H1 (cell line): Measurements from ENCODE around the gene SNAP47.

Experiments
- BACH1 ChIP-seq: IDR thresholded peaks from 2 replicates; pipeline ENCODE4 v1.6.1; 2012; ENCODE audit warnings: low read length, improper control_type of control experiment
- CBX8 ChIP-seq: fragments of 300-800, 300-1000 bp; sonication (generic); IDR thresholded peaks from 2 replicates; pipeline ENCODE4 v1.7.1; 2016; ENCODE audit warnings: low read depth, low read length, borderline replicate concordance
- CTCF ChIP-seq, 3 experiments: IDR thresholded peaks; 1 replicate in 2 of 3; 2 replicates in 1 of 3; pipeline versions ENCODE4 v1.5.1 to v1.6.1; 2011; ENCODE audit warnings: low read length in 3 of 3, mild to moderate bottlenecking in 3 of 3, inconsistent platforms in 2 of 3, low read depth in 1 of 3, moderate library complexity in 1 of 3; ENCODE audit not compliant: insufficient read depth in 1 of 3; ENCODE audit errors: control extremely low read depth in 1 of 3
- EP300 ChIP-seq, 2 experiments: IDR thresholded peaks; 1 replicate in 1 of 2; 2 replicates in 1 of 2; pipeline ENCODE4 v1.6.1; 2011 to 2012; ENCODE audit warnings: low read depth in 2 of 2, low read length in 2 of 2, mild to moderate bottlenecking in 2 of 2, borderline replicate concordance in 1 of 2, inconsistent platforms in 1 of 2, moderate library complexity in 1 of 2
- FOSL1 ChIP-seq: IDR thresholded peaks from 2 replicates; pipeline ENCODE4 v1.6.1; 2011; ENCODE audit warnings: mild to moderate bottlenecking, low read depth, low read length, moderate library complexity; ENCODE audit not compliant: insufficient read depth
- JUND ChIP-seq: IDR thresholded peaks from 2 replicates; pipeline ENCODE4 v1.6.1; 2011; ENCODE audit warnings: mild to moderate bottlenecking, improper control_type of control experiment, low read length
- POLR2A ChIP-seq, 2 experiments: IDR thresholded peaks; 1 replicate in 1 of 2; 2 replicates in 1 of 2; pipeline ENCODE4 v1.6.1; 2011; ENCODE audit warnings: low read depth in 2 of 2, low read length in 2 of 2, mild to moderate bottlenecking in 2 of 2; ENCODE audit errors: control extremely low read depth in 1 of 2
- POLR2AphosphoS5 ChIP-seq: IDR thresholded peaks from 2 replicates; pipeline ENCODE4 v1.6.1; 2011; ENCODE audit warnings: low read depth, low read length
- RBBP5 ChIP-seq: IDR thresholded peaks from 2 replicates; pipeline ENCODE4 v1.7.1; 2012; ENCODE audit warnings: low read depth, mild to moderate bottlenecking, inconsistent platforms, low read length, moderate library complexity, borderline replicate concordance
- SP2 ChIP-seq: IDR thresholded peaks from 2 replicates; pipeline ENCODE4 v1.6.1; 2012; ENCODE audit warnings: mild to moderate bottlenecking, low read length, inconsistent platforms
- SP4 ChIP-seq: IDR thresholded peaks from 2 replicates; pipeline ENCODE4 v1.6.1; 2012; ENCODE audit warnings: low read length, inconsistent platforms
- ZNF274 ChIP-seq: IDR thresholded peaks from 2 replicates; pipeline ENCODE4 v1.7.0; 2012; ENCODE audit warnings: low read length, borderline replicate concordance; ENCODE audit errors: extremely low read depth

- TF ChIP-seq POLR2A (IDR thresholded peaks at IDR 0.05; ENCODE audit: control extremely low read depth in 1 of 2, low read depth in 2 of 2, low read length in 2 of 2) (no peak), EP300 (IDR thresholded peaks at IDR 0.05; ENCODE audit: borderline replicate concordance in 1 of 2, low read depth in 2 of 2, low read length in 2 of 2) (no peak), SP2 (no peak), FOSL1 (no peak), CTCF (IDR thresholded peaks at IDR 0.05; ENCODE audit: control extremely low read depth in 1 of 3, insufficient read depth in 1 of 3, low read depth in 1 of 3, low read length in 3 of 3) (no peak), ZNF274 (no peak), CBX8 (no peak), BACH1 (no peak), SP4 (no peak), POLR2AphosphoS5 (no peak), RBBP5 (no peak), JUND (no peak)
These were observed 54.8 kb downstream of the SNAP47 start for GRCh38 chr1:227790034-227790400.
